ENCODE data around the gene NSMCE4A.
"Not testable (repeated sequence)": the region's sequence is repeated elsewhere in the genome, so short reads cannot be mapped to it uniquely, and the experiment has no call there.

NSMCE4A gene

GRCh38 chr10:121990015-121990677 lies 15.1 kb upstream of the NSMCE4A start:
- in situ Hi-C loops (cut with MboI; ENCODE audit: low sequenced_read_pairs), result no loop called here

GRCh38 chr10:121988361-121989324 lies 13.6 kb upstream of the NSMCE4A start, which contains the start of gene TACC2:
TSS of gene TACC2 (plus strand) at chr10:121989163. CDS start at chr10:122021982, 32,819 bp downstream.
- in situ Hi-C loops (cut with MboI; ENCODE audit: low sequenced_read_pairs), result no loop called here

- in situ Hi-C loops (cut with MboI; ENCODE audit: low sequenced_read_pairs), result no loop called here
Measured at GRCh38 chr10:121984463-121984862, 9.4 kb upstream of the NSMCE4A start.

- in situ Hi-C loops (cut with MboI; ENCODE audit: low sequenced_read_pairs), result no loop called here
Measured at GRCh38 chr10:121983852-121984251, 8.8 kb upstream of the NSMCE4A start.

GRCh38 chr10:121981346-121981745 lies 6.3 kb upstream of the NSMCE4A start:
- in situ Hi-C loops (cut with MboI; ENCODE audit: low sequenced_read_pairs), result no loop called here

- in situ Hi-C loops (cut with MboI; ENCODE audit: low sequenced_read_pairs), result no loop called here
Measured at GRCh38 chr10:121978511-121978910, 3.5 kb upstream of the NSMCE4A start.

- in situ Hi-C loops (cut with MboI; ENCODE audit: low sequenced_read_pairs), result no loop called here
Measured at GRCh38 chr10:121976607-121977006, 1.6 kb upstream of the NSMCE4A start.

GRCh38 chr10:121975295-121976086 lies 474 bp upstream of the NSMCE4A start:
- in situ Hi-C loops (cut with MboI; ENCODE audit: low sequenced_read_pairs), result no loop called here

GRCh38 chr10:121974019-121974534 lies 940 bp downstream of the NSMCE4A start:
- in situ Hi-C loops (cut with MboI; ENCODE audit: low sequenced_read_pairs), result no loop called here

GRCh38 chr10:121969086-121969485 lies 5.9 kb downstream of the NSMCE4A start:
- in situ Hi-C loops (cut with MboI; ENCODE audit: low sequenced_read_pairs), result not testable (repeated sequence)

GRCh38 chr10:121965996-121966395 lies 9.0 kb downstream of the NSMCE4A start:
- in situ Hi-C loops (cut with MboI; ENCODE audit: low sequenced_read_pairs), result no loop called here

- in situ Hi-C loops (cut with MboI; ENCODE audit: low sequenced_read_pairs), result no loop called here
Measured at GRCh38 chr10:121961456-121961855, 13.6 kb downstream of the NSMCE4A start.

- in situ Hi-C loops (cut with MboI; ENCODE audit: low sequenced_read_pairs), result no loop called here
Measured at GRCh38 chr10:121959671-121960070, 15.3 kb downstream of the NSMCE4A start.

- in situ Hi-C loops (cut with MboI; ENCODE audit: low sequenced_read_pairs), result no loop called here
Measured at GRCh38 chr10:121956111-121957061, 18.6 kb downstream of the NSMCE4A start.

- in situ Hi-C loops (cut with MboI; ENCODE audit: low sequenced_read_pairs), result no loop called here
Measured at GRCh38 chr10:121952226-121952625, 22.8 kb downstream of the NSMCE4A start.

GRCh38 chr10:121949451-121949850 lies 25.6 kb downstream of the NSMCE4A start:
- in situ Hi-C loops (cut with MboI; ENCODE audit: low sequenced_read_pairs), result no loop called here

GRCh38 chr10:121949049-121949448 lies 26.0 kb downstream of the NSMCE4A start:
- in situ Hi-C loops (cut with MboI; ENCODE audit: low sequenced_read_pairs), result no loop called here

- in situ Hi-C loops (cut with MboI; ENCODE audit: low sequenced_read_pairs), result no loop called here
Measured at GRCh38 chr10:121947343-121948330, 27.4 kb downstream of the NSMCE4A start.
